Inferior parietal cortex (tissue), 1 donor: ENCODE results near the gene EIF4E2.
"Not testable (repeated sequence)": the region's sequence is repeated elsewhere in the genome, so short reads cannot be mapped to it uniquely, and the experiment has no call there.

Source experiments
- DNase-seq: peaks from one replicate; pipeline ENCODE4 v3.0.0-alpha.2; 2016; ENCODE audit errors: extremely low spot score

EIF4E2 gene

GRCh38 chr2:232563580-232563979 lies 13.1 kb downstream of the EIF4E2 start:
- DNase-seq: no peak

- no peak for DNase-seq
Observed at GRCh38 chr2:232567721-232568120, 17.2 kb downstream of the EIF4E2 start.

GRCh38 chr2:232568161-232568560 lies 17.7 kb downstream of the EIF4E2 start:
- DNase-seq: no peak

- no peak for DNase-seq
Observed at GRCh38 chr2:232569541-232569940, 19.1 kb downstream of the EIF4E2 start.

GRCh38 chr2:232570481-232570880 lies 20.0 kb downstream of the EIF4E2 start:
- DNase-seq: not testable (repeated sequence)

- no peak for DNase-seq
Observed at GRCh38 chr2:232571026-232571474, 20.6 kb downstream of the EIF4E2 start.

- no peak for DNase-seq
Observed at GRCh38 chr2:232573042-232573441, 22.6 kb downstream of the EIF4E2 start.

- no peak for DNase-seq
Observed at GRCh38 chr2:232573771-232574435, 23.4 kb downstream of the EIF4E2 start.

- no peak for DNase-seq
Observed at GRCh38 chr2:232574674-232575403, 24.4 kb downstream of the EIF4E2 start.

GRCh38 chr2:232575404-232575746 lies 24.9 kb downstream of the EIF4E2 start:
- no peak for DNase-seq

GRCh38 chr2:232576995-232577394 lies 26.5 kb downstream of the EIF4E2 start:
- no peak for DNase-seq

GRCh38 chr2:232577841-232578240 lies 27.4 kb downstream of the EIF4E2 start:
- no peak for DNase-seq

- no peak for DNase-seq
Observed at GRCh38 chr2:232578626-232579025, 28.1 kb downstream of the EIF4E2 start.

GRCh38 chr2:232580648-232580981 lies 30.1 kb downstream of the EIF4E2 start:
- DNase-seq: no peak

GRCh38 chr2:232581725-232582124 lies 31.2 kb downstream of the EIF4E2 start:
- DNase-seq: no peak

- DNase-seq: no peak
Observed at GRCh38 chr2:232584238-232584637, 33.7 kb downstream of the EIF4E2 start.

GRCh38 chr2:232586943-232587505 lies 36.5 kb downstream of the EIF4E2 start:
- no peak for DNase-seq

GRCh38 chr2:232587512-232587911 lies 37.0 kb downstream of the EIF4E2 start:
- DNase-seq: no peak

GRCh38 chr2:232588031-232588430 lies 37.5 kb downstream of the EIF4E2 start:
- no peak for DNase-seq

GRCh38 chr2:232588680-232589585 lies 38.4 kb downstream of the EIF4E2 start:
- peak; percentile 73 for DNase-seq

GRCh38 chr2:232592772-232593395 lies 42.4 kb downstream of the EIF4E2 start:
- no peak for DNase-seq

- no peak for DNase-seq
Observed at GRCh38 chr2:232593982-232594381, 43.5 kb downstream of the EIF4E2 start.
